DOHH2 (cell line): ENCODE measurements around the gene NTMT1.

Experiments used
- H3F3A ChIP-seq: fragments of 200-600 bp; sonication (generic), shearing (Covaris generic); 2 replicates; pipeline ENCODE4 v1.6.0; 2016; ENCODE audit warnings: antibody characterized with exemption, mild to moderate bottlenecking; ENCODE audit not compliant: control insufficient read depth, insufficient read depth
- H3K27ac ChIP-seq: fragments of 200-600 bp; sonication (generic); 2 replicates; pipeline ENCODE4 v1.5.1; 2014; ENCODE audit warnings: low read depth, mild to moderate bottlenecking, low read length, moderate library complexity
- H3K27me3 ChIP-seq: fragments of 200-600 bp; sonication (generic); 2 replicates; pipeline ENCODE4 v1.6.1; 2014; ENCODE audit warnings: mild to moderate bottlenecking, low read length, mixed read lengths; ENCODE audit not compliant: control insufficient read depth
- H3K36me3 ChIP-seq: fragments of 200-600 bp; sonication (generic); 2 replicates; pipeline ENCODE4 v1.6.1; 2014; ENCODE audit warnings: mild to moderate bottlenecking, low read length, moderate library complexity, mixed read lengths; ENCODE audit not compliant: control insufficient read depth
- H3K4me1 ChIP-seq: fragments of 200-600 bp; sonication (generic); 2 replicates; pipeline ENCODE4 v1.6.1; 2014; ENCODE audit warnings: mild to moderate bottlenecking, low read length, mixed read lengths; ENCODE audit not compliant: control insufficient read depth
- H3K4me2 ChIP-seq: fragments of 200-600 bp; sonication (generic); 2 replicates; pipeline ENCODE4 v1.6.0; 2014; ENCODE audit warnings: mild to moderate bottlenecking, low read length, moderate library complexity
- H3K4me3 ChIP-seq: fragments of 200-600 bp; sonication (generic); 2 replicates; pipeline ENCODE4 v1.5.1; 2014; ENCODE audit warnings: mild to moderate bottlenecking, low read length, mixed read lengths
- H3K79me2 ChIP-seq: fragments of 200-600 bp; sonication (generic); 2 replicates; pipeline ENCODE4 v1.6.1; 2014; ENCODE audit warnings: mild to moderate bottlenecking, low read length, mixed read lengths; ENCODE audit not compliant: control insufficient read depth
- H3K9me2 ChIP-seq: fragments of 200-600 bp; sonication (generic); replicated peaks from 2 replicates; pipeline ENCODE4 v1.6.1; 2014; ENCODE audit warnings: mild to moderate bottlenecking, low read length, mixed read lengths; ENCODE audit not compliant: control insufficient read depth
- H3K9me3 ChIP-seq: fragments of 200-600 bp; sonication (generic); 2 replicates; pipeline ENCODE4 v1.6.1; 2014; ENCODE audit warnings: antibody characterized with exemption, low read length, mixed read lengths; ENCODE audit not compliant: control insufficient read depth, insufficient read depth
- H4K20me1 ChIP-seq: fragments of 200-600 bp; sonication (generic); 2 replicates; pipeline ENCODE4 v1.6.0; 2014; ENCODE audit warnings: low read depth, mild to moderate bottlenecking, antibody characterized with exemption, low read length, moderate library complexity; ENCODE audit not compliant: control insufficient read depth, insufficient read depth
- CTCF ChIP-seq: fragments of 200-600 bp; sonication (generic); IDR thresholded peaks from one replicate; pipeline ENCODE4 v1.5.1; 2014; ENCODE audit warnings: antibody characterized with exemption, mild to moderate bottlenecking, low read depth, low read length; ENCODE audit not compliant: poor library complexity, severe bottlenecking
- EZH2phosphoT487 ChIP-seq: fragments of 200-600 bp; sonication (generic); IDR thresholded peaks from 2 replicates; pipeline ENCODE4 v1.6.1; 2017; ENCODE audit warnings: borderline replicate concordance, mild to moderate bottlenecking, antibody characterized with exemption, low read length, moderate library complexity, mixed read lengths

The NTMT1 gene

DNA sequence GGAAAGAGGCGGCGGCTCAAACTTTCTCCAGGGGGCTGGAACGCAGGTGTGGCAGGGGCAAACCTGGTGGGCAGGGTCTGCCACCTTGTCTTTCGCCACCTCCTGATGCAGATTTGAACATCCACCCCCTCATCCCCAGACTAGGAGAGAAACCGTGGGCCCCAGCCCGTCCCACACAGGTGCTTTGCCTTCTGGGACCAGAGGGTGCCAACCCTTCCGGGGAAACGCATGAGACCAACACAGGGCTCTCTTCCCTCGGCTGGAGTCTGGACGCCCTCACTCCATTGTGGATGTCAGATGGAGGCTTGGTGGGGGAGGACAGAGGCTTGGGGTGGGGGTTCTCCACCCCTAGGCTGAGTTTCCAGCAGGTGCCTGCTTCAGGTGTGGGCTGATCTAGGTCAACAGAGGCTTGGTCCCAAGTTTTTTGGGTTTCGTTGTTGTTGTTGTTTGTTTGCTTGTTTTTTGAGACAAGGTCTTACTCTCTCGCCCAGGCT lies 14.6 kb upstream of the NTMT1 start:
- Histone ChIP-seq H3K9me2 (no peaks in the 10 kb centered on the region), H3K36me3 (no peaks in the 10 kb centered on the region), H3K4me1 (peaks cover 21% of the 10 kb centered on the region), H3K27me3 (peaks cover 19% of the 10 kb centered on the region), H4K20me1 (no peaks in the 10 kb centered on the region), H3K4me3 (no peak overlapping the region), H3K27ac (no peak overlapping the region), H3K4me2 (peak overlapping the region; percentile 73; the same call in 1 of the 2 replicates), H3K9me3 (no peaks in the 10 kb centered on the region), H3K79me2 (no peaks in the 10 kb centered on the region), H3F3A (no peaks in the 10 kb centered on the region)
- TF ChIP-seq CTCF (no peak), EZH2phosphoT487 (no peak)

GRCh38 chr9:129612123-129612522 lies 13.8 kb upstream of the NTMT1 start:
- H3K36me3 ChIP-seq: no peaks in the 10 kb centered on the region
- peaks cover 19% of the 10 kb centered on the region for H3K4me1 ChIP-seq

DNA sequence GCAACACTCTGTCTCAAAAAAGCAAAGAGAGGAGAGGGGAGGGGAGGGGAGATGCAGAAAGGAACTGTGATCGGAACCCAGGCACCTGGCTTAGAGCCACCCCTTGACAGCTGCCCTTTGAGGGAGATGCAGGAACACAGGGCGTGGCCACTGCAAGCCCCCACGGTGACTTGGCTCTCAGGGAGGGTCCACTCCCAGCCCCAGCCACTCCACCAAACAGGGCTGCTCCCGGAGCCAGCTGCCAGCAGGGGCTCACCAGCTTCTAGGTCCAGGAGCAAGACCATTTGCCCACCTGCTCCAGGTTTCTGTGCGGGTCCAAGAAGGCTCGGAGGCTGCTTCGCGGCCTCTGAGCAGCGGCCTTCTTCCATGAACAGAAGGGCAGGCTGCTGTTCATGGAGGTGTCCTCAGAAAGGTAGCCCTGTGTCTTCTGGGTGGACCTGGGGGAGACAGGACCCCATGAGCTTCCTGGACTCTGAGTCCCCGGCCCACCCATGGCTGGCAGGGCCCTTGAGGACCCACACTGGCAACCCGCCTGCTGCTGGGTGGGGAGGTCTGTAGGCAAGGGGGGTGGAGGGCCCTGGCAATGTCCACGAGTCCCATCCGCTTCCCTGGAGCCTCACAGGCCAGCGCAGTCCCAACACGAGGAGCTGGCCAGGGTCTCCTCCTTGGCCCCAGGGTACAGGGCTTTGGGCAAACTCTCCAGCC lies 13.0 kb upstream of the NTMT1 start:
- H3K27ac ChIP-seq: no peak overlapping the region
- H3K4me2 ChIP-seq: no peak overlapping the region
- no peaks in the 10 kb centered on the region for H3K79me2 ChIP-seq
- H3K27me3 ChIP-seq: peaks cover 19% of the 10 kb centered on the region
- H3K9me2 ChIP-seq: no peaks in the 10 kb centered on the region
- no peaks in the 10 kb centered on the region for H3K9me3 ChIP-seq
- no peaks in the 10 kb centered on the region for H4K20me1 ChIP-seq
- H3K36me3 ChIP-seq: no peaks in the 10 kb centered on the region
- peaks cover 13% of the 10 kb centered on the region for H3K4me1 ChIP-seq
- H3F3A ChIP-seq: no peaks in the 10 kb centered on the region
- TF ChIP-seq EZH2phosphoT487 (no peak), CTCF (no peak)
- no peak overlapping the region for H3K4me3 ChIP-seq

More at GRCh38 chr9:129612123-129612522, 13.8 kb upstream of the NTMT1 start:
- Histone ChIP-seq H3K4me3 (no peak overlapping the region), H3K79me2 (no peaks in the 10 kb centered on the region), H3K9me3 (no peaks in the 10 kb centered on the region), H3K4me2 (no peak overlapping the region), H4K20me1 (no peaks in the 10 kb centered on the region), H3F3A (no peaks in the 10 kb centered on the region), H3K9me2 (no peaks in the 10 kb centered on the region), H3K27me3 (peaks cover 19% of the 10 kb centered on the region), H3K27ac (no peak overlapping the region)
- no peak for TF ChIP-seq EZH2phosphoT487
- no peak for TF ChIP-seq CTCF
